NCI-H1436 (cell line): ENCODE data around the gene MIPEP.
A peak's percentile ranks its signal among the peaks of the same experiment; 100 is the strongest.
"Not testable (repeated sequence)": the region's sequence is repeated elsewhere in the genome, so short reads cannot be mapped to it uniquely, and the experiment has no call there.

Experiments
- DNase-seq: peaks from one replicate; lab custom pipeline; 2025; lab: John Stamatoyannopoulos, UW

MIPEP gene

DNA sequence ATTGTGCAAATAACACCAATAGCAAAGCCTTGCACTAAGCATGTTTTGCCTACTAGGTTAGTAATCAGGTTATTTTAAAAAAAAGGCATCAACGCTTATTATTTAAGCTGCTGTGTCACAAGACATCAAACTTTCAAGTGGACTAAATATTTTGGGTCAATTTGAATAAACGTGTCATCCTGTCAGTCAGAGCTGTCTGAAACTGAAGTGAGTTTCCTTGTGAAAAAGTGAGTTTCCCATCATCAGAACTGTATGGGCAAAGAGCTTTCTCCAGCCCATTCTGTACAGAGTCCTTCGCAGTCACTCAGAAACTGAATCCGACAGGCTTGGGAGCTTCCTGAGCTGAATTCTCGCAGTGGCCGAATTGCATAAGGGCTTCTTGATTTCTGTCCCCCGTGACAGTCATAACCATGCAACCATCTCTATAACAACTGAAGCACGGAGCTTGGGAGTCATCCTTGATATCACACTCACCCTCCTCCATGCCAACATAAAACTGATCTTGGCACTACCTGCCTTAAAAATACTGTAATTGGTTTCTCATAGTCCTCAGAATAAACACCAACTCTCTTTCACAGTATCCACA lies 139.8 kb downstream of the MIPEP start:
- DNase-seq, result no peak

DNA sequence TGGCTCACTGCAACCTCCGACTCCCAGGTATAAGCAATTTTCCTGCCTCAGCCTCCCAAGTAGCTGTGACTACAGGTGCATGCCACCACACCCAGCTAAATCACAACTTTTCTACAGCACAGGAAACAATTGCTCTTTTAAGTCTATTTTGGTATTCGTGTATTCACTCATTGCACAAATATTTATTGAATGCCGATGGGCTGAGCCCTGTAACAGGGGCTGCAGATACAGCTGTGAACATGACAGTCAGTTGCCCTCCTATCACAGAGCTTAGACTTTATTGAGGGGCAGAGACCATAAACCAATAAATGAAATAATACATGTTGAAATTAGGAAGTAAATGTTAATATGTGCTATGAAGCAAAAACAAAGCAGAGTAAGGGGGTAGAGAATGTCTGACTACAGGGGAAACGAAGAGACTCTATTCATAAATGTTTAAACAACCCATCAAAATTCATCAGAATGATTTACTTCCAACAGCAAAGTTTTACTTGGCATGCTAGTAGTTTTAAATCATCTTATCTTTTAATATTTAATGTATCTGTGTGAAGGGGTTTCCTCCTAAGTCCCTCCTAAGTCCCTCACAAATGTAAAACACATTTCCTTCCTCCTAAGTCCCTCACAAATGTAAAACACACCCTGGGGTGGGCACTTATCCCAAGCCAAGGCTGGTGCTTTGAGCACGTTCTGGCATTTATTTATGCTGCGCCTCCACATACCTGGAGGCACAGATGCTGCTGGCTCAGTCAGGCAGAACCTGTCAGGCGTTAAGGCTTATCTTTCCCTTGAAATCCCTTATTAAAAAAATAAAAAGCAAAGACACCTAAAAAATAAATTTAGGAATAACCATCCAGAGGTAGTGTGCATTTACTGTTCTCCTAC lies 140.8 kb downstream of the MIPEP start:
- no peak for DNase-seq

DNA sequence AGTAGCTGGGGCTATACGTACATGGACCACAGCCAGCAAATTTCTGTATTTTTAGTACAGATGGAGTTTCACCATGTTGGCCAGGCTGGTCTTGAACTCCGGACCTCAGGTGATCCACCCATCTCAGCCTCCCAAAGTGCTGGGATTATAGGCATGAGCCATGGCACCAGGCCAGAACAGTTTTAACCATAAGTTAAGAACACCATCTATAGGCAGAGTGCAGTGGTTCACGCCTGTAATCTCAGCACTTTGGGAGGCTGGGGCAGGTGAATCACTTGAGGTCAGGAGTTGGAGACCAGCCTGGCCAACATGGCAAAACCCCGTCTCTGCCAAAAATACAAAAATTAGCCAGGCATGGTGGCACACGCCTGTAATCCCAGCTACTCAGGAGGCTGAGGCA lies 143.1 kb downstream of the MIPEP start:
- not testable (repeated sequence) for DNase-seq

DNA sequence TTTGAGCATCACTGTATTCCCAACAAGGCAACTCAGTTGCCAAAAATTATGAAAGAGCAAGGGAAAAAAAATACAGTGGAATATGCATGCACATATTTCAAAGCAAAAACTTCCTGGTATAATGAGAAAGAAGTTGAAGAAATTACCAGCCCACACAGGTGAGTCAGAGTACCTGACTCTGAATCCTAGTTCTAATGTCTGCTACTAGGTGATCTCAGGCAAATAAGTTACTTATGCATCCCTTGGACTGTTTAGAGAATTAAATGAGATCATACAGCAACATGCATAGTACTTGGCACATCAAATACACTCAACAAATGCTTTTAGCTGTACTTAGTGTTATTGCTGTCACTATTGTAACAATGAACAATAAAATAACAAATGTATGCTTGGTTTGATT lies 144.9 kb downstream of the MIPEP start:
- DNase-seq, result no peak

DNA sequence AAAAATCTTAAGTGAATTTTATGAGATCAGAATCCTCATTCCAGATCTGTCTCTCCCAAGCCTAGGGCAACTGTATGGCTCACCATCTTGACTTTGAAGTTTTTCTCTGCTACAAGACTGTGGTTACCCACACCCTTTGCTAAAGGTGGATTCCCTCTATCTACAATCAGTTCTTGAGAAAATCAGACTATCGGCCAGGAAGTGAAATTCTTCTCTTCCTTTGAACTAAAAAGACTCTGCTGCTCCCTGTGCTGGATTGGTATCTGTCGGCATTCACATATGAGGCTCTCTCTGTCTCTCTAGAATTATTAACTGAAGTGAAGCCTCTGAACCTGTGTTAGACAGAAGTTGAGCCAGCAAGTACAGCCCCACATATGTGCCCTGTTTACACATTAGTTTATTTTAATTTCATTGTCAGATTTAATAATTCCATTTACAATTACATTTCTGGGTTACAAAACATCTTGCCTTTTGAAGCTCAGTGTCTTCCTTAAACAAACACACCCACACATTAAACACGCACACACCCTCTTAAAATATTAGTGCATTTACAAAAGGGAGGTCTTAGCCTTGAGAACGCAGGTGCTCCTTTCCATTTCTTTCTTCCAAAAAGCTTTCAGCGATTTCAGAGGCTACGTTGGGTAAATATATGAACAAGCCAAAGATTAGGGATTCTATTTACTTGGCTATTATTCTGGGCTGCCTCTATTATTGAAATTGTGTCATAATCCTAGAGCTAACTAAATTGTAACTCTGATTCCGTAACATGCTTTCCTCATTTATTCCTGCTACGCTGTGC lies 145.7 kb downstream of the MIPEP start:
- DNase-seq, result no peak

DNA sequence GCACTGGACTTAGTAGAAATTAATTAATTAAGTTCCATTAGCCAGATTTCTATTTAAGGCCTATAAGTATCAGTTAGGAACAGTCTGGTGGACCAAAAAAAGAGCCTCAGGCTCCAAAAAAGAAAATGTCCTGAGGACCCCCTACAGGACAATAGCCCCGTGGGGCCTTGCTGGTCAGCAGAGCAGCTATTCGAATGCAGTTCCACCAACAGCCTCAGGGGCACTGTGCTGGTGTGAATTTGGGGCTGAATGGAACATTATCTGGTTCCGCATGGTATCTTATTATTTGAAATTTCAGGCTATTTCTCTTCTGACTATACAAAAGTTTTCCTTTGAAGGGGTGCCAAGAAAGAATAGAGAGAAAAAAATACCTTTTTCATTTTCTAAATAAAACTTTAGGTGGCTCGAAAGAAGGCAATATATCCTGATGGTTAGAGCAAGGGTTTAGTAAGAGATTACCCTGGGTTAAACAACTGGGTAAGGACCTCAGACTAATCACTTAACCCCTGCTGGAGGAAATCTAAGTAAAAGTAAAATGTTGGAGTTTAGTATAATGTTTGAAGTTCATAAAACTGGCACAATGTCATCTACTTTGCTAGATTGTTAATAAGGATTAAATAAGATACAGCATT lies 147.2 kb downstream of the MIPEP start:
- DNase-seq, result no peak

DNA sequence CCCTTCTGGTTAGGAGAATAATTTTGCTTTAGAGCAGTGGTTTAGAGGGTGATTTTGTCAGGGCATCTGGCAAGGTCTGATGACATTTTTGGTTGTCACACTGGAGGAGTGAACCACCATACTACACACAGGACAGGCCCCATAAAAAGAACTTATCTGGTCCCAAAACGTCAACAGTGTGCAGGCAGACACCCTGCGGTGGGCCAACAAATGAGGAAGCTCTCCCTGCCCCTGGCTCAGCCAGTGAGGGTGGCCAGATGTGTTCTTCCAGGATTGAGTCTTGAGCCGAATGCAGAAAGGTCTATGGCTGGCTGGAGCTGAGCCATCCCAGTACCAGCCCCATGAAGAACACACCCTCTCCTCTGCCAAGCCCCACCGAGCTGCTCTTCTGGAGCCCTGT lies 149.2 kb downstream of the MIPEP start:
- DNase-seq, result no peak

DNA sequence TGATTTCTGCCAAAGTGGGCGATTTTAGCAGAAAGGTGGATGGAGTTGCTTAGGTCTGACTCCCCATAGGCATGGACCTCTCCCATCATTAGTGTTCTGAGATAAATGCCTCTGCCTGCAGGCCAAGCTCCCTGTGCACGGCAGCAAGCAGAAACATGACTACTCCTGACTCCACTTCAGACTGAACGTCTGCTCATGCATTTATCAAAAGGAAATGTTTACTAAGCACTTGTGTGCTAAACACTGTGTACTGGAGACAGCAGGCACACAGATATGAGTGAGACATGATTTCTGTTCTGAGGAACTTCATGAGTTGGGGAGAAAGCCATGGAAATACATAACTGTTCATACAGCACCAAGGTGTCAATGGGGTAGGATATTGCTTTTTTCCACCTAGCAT lies 149.6 kb downstream of the MIPEP start:
- DNase-seq, result peak; percentile 23

DNA sequence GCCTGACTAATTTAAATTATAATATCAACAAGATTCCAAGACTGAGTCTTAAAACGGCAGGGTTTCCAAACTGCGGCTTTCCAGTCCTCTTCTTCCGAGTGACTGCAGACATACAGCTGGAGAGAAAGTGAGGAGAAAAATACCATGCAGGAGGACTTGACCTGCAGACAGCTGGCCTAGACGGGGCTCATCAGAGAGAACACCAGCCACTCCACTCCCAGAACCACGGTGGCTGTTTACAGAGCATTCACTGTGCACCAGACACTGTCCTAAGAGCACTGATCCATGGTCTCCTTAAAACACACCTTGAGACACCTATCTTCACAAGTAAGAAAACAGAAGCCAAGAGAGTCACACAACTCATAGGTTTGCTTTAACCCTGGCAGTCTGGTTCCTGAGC lies 152.7 kb downstream of the MIPEP start:
- DNase-seq, result no peak

DNA sequence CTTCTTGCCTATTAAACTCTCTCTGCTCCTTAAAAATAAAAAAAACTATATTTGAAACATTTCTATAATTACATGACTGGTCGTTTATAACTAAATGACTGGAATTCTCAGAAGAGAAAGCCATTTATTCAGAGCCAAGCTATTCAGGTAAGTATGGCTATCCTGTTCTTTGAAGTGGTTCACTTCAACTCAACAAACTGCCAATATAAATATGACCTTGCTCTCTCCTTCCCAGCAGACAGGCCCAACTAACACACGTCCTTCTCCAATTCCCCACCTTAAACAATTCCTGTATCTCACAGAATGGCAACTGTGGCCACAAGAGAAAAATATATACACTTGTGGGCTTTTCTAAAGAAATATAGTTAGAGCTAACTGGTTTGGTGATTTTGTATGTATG lies 153.9 kb downstream of the MIPEP start:
- DNase-seq, result no peak

DNA sequence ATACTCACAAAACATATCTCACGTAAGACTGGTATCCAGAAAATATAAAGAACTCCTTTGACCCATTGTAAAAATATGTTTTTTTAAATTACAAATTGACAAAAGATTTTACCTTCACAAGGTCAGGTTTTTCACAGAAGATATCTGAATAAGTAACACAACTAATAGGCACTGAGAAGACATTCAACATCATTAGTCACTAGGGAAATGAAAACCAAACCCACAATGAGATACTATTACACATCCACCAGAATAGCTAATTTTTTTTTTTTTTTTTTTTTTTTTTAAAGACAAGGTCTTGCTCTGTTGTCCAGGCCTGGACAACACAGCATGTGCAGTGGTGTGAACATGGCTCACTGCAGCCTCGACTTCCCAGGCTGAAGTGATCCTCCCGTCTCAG lies 157.5 kb downstream of the MIPEP start:
- no peak for DNase-seq

DNA sequence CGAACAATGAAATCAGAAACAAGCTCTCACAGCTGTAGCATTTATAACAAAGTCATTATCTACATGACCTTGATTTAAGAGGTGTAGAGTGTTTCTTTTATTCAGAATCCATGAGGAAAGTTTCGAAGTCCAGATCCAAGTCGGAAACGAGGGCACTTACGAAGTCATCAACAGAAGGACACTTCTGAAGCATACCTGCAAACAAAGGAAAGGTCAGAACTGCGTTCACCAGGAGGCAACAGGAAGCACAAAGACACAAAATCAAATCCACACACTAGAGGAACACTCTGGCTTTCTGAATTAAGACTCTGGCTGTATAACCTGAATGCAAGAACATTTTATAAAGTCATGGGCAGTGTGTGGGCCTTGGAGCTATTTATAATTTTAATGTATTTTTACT lies 158.9 kb downstream of the MIPEP start:
- DNase-seq, result no peak

DNA sequence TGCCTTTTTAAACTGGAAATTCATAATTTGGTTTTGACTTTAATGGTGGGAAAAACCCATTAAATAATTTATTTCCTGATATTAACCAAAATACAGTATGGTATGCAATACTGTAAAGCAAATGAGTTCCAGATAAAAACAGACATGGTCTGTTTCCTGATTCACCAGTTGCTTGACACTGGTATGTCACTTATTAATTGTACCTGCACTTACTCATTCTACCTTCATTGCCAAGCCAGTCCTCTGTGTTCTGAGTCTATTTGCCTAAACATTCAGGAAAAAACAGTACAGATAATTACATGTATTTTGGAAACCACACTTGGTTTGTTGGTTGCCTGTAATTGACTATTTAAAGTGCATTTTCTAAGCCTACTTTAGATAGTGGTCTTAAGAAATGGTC lies 159.7 kb downstream of the MIPEP start:
- DNase-seq, result no peak

DNA sequence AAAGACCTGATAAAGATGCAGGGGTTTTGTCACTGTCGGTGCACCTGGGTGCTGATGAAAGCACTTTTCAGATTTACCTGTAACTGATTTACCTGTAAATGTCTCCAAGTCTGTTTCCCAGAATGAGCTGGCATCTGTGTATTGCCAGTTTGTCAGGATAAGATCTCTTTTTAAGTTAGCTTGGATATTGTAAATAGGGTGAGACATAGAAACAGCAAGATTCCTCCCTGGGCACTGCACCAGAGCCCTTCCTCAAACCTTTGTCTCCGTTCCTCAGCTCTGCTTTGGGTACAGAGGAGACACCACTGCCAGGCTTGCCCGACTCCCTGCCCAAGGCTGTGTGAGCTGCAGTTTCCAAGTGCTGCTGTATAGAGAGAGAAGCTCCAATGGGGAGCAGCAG lies 160.4 kb downstream of the MIPEP start:
- no peak for DNase-seq

DNA sequence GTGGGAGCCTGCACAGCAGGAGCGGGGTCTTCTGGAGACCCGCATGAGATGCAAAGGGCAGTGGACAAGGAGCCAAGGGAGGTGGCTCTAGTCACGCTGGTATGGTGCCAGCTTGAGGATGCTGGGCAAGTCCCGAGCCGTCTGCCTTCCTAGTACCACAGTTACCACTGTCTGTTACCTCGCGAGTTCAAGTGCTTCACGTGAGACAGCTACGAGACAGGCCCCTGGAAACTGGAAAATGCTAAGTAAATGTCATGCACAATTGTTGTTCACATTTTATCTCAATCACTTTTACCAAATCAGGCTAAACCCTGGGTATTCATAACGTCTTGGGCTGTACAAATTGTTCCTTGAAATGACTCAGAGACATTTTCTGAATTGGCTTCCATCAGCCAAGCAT lies 163.3 kb downstream of the MIPEP start:
- DNase-seq, result no peak

DNA sequence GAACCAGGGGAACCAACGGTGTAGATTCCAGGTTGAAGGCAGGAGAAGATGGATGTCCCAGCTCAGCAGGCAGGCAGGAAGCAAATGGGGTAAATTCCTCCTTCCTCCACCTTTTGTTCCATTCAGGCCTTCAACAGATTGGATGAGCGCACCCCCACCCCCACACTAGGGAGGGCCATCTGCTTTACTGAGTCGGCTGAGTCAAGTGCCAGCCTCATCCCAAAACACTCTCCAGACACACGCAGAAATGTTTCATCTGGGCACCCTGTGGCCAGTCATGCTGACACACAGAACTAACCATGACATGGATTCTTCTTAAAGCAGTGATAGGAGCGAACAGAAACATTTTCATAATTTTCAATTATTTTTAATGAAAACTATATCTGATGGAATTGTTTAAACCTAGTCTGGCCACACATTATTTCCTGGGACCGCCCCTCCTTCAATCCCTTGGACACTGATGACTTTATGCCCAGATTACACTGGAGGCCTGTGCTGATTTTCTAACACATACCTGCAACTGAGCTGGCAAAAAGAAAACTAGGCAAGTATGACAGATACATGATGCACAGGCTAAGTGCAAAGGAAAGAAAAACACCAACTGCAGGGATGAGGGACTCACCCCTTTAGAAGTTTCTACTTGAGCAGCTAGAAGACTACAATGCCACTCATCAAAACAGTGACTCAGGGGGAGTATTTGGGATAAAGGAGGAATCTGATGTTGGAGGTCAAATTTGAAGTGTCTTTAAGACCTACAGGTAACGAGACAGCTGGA lies 164.8 kb downstream of the MIPEP start:
- DNase-seq, result no peak

DNA sequence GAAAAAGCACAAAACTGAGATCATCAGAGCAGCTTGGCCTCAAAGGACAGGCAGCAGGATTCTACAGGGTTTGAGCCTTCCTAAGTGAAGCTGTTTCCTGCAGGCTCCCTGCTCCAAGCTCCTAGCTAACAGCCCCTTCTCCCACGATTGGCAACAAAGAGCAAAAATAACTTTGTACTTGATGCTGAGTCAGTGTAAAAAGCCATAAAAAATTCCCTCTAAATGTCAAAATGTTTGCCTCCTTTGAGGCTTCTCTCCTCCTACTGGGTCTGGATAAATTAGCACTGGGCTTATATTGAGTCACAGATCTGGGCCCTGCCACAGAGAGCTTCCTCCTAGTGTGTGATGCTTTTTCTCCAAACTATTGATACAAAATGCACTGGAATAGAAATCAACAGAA lies 165.7 kb downstream of the MIPEP start:
- no peak for DNase-seq

DNA sequence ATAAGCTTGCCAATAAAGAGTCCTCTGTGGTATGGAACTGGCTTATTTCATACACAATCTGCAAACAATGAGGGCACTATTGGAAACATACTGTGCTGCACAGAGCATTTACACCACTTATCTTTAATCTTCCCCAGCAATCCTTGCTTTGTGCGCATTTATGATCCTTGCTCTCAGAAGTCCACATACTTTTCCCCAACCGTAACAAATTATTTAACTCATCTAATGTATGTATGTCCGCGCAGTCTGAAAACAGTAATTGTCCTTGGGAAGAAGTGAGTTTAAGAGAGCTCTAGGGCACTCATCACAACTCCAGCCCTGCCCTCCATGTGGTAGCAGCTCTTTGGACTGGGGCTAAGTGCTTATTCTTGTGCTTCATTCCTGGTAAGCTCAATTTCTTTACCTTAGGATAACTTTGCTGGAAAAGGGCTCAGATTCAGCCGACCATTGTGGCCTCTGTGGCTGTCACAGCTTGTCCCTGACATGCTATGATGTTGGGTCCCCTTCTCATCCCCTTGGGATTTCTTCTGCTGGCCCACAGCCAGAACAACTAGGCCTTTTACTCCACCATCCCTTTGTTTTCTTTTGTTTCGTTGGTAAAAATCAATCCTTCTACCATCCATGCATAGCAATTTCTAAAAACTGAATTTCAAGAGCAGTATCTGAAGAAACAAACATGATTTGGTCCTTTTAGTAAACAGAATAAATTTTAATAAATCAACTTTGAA lies 166.3 kb downstream of the MIPEP start:
- no peak for DNase-seq

DNA sequence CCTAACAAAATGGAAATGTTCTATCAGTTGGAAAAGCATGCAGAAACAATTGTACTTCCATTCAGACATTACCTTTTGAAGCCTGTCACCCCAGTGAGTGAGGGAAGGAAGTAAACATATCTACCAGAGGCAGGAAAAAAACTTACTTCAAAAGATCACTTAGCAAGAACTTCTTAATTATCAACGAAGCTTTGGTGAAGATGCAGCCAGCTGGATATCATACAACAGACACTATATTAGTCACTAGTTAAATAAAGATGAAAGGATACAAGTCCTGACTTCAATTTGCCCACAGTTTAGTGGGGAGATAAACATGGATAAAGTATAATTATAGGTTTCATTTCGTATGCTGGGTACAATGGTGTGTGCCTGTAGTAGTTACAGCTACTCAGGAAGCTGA lies 170.2 kb downstream of the MIPEP start:
- DNase-seq, result no peak

DNA sequence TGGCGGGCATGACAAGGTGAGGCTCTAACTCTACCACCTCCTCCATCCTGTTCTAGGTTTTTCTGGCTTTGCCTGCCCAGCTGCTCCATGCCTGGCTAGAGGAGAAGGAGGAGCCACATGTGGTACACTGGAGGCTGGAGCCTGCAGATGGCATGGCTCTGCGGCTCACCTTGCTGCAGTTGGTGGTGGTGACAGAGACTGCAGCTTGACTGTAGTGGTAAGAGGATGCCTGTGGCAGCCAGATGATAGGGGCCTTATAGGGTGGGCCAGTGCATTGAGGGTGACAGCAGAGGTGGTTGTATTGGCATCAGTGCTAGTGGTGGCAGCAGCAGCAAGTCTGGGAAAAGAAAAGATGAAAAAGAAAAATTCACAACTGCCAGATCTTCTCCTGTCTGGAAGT lies 172.8 kb downstream of the MIPEP start:
- no peak for DNase-seq

DNA sequence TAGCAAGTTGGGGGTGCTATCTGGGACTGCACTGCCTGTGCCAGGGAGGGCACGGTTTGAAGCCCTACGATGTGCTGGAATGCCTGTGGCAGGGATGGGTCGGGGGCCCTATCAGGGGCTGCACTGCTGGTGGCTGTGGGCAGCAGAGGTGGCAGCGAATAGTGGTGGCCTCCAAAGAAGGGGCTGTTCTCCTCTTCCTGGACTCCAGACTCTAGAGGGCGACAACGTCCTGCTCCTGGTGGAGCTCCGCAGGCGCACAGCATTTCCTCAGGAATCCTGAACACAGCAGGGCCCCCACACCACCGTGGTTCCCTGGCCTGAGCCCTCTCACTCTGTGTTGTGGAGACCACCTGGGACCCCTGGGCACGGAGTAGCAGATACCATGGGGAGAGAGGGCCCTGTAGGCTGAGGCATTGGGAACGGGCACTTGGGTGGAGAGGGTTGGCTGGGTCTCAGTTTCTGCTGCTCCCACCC lies 173.4 kb downstream of the MIPEP start:
- no peak for DNase-seq
